DND-41 (cell line): ENCODE data around the gene MAS1L.

Experiments used
- ATAC-seq: fragments of 200-7000 bp; cut with Tn5 transposase; 3 replicates; pipeline ENCODE4 v1.9.1; 2021; ENCODE audit warnings: low read depth; ENCODE audit not compliant: insufficient read depth
- DNase-seq: peaks from one replicate; pipeline ENCODE4 v3.0.0-alpha.2; 2020
- H2AFZ ChIP-seq: 2 replicates; pipeline ENCODE4 v1.6.0; 2012; ENCODE audit warnings: low read depth, low read length
- H3K27ac ChIP-seq: 2 replicates; pipeline ENCODE4 v1.5.1; 2012; ENCODE audit warnings: low read length, inconsistent platforms
- H3K27me3 ChIP-seq: fragments of 200-600 bp; sonication (generic); 2 replicates; pipeline ENCODE4 v1.6.0; 2012; ENCODE audit warnings: low read length, mild to moderate bottlenecking, inconsistent platforms; ENCODE audit not compliant: insufficient read depth, poor library complexity
- H3K36me3 ChIP-seq: 2 replicates; pipeline ENCODE4 v1.5.1; 2012; ENCODE audit warnings: low read length, inconsistent platforms; ENCODE audit not compliant: insufficient read depth
- H3K4me1 ChIP-seq: 2 replicates; pipeline ENCODE4 v1.5.1; 2012; ENCODE audit warnings: mild to moderate bottlenecking, low read length; ENCODE audit not compliant: insufficient read depth
- H3K4me2 ChIP-seq: 2 replicates; pipeline ENCODE4 v1.6.0; 2012; ENCODE audit warnings: mild to moderate bottlenecking, moderate library complexity, low read length, inconsistent platforms; ENCODE audit not compliant: insufficient read depth
- H3K4me3 ChIP-seq, 2 experiments: fragments of 200-600 bp in 1 of 2; shearing (Covaris generic) in 1 of 2; 2 replicates each; pipeline ENCODE4 v1.5.1; 2012 to 2016; ENCODE audit warnings: inconsistent platforms in 2 of 2, low read length in 2 of 2, mild to moderate bottlenecking in 2 of 2, low read depth in 1 of 2, moderate library complexity in 1 of 2
- H3K79me2 ChIP-seq: 2 replicates; pipeline ENCODE4 v1.6.0; 2012; ENCODE audit warnings: low read length, inconsistent platforms; ENCODE audit not compliant: insufficient read depth
- H3K9ac ChIP-seq: 2 replicates; pipeline ENCODE4 v1.6.0; 2012; ENCODE audit warnings: low read depth, mild to moderate bottlenecking, inconsistent platforms, low read length, moderate library complexity
- H3K9me3 ChIP-seq: 2 replicates; pipeline ENCODE4 v1.5.1; 2012; ENCODE audit warnings: low read length, moderate library complexity, mild to moderate bottlenecking, inconsistent platforms; ENCODE audit not compliant: insufficient read depth, severe bottlenecking
- H4K20me1 ChIP-seq: 2 replicates; pipeline ENCODE4 v1.6.0; 2012; ENCODE audit warnings: low read length; ENCODE audit not compliant: insufficient read depth
- EZH2 ChIP-seq: IDR thresholded peaks from 3 replicates; pipeline ENCODE4 v1.6.1; 2012; ENCODE audit warnings: borderline replicate concordance, low read depth, mild to moderate bottlenecking, moderate library complexity, low read length, inconsistent platforms; ENCODE audit not compliant: severe bottlenecking
- TF ChIP-seq, protein P1 (sequence below): IDR thresholded peaks from 2 replicates; pipeline ENCODE4 v1.5.1; 2012; ENCODE audit warnings: borderline replicate concordance, low read length, moderate library complexity, mild to moderate bottlenecking; ENCODE audit not compliant: poor library complexity, severe bottlenecking; ENCODE audit errors: extremely low read depth

The MAS1L gene

GRCh38 chr6:29530671-29531310, 43.0 kb upstream of the MAS1L start:
- Histone ChIP-seq H3K9ac (no peak overlapping the region), H3K27me3 (no peaks in the 10 kb centered on the region), H4K20me1 (no peaks in the 10 kb centered on the region), H3K9me3 (no peaks in the 10 kb centered on the region), H3K27ac (no peak overlapping the region), H3K4me1 (no peaks in the 10 kb centered on the region), H3K4me2 (no peak overlapping the region), H2AFZ (no peak overlapping the region), H3K36me3 (no peaks in the 10 kb centered on the region), H3K79me2 (no peaks in the 10 kb centered on the region), H3K4me3 (no peak overlapping the region)
- TF ChIP-seq EZH2 = no peak
- TF ChIP-seq, protein P1, sequence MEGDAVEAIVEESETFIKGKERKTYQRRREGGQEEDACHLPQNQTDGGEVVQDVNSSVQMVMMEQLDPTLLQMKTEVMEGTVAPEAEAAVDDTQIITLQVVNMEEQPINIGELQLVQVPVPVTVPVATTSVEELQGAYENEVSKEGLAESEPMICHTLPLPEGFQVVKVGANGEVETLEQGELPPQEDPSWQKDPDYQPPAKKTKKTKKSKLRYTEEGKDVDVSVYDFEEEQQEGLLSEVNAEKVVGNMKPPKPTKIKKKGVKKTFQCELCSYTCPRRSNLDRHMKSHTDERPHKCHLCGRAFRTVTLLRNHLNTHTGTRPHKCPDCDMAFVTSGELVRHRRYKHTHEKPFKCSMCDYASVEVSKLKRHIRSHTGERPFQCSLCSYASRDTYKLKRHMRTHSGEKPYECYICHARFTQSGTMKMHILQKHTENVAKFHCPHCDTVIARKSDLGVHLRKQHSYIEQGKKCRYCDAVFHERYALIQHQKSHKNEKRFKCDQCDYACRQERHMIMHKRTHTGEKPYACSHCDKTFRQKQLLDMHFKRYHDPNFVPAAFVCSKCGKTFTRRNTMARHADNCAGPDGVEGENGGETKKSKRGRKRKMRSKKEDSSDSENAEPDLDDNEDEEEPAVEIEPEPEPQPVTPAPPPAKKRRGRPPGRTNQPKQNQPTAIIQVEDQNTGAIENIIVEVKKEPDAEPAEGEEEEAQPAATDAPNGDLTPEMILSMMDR = no peak
- DNase-seq = no peak
- no peak for ATAC-seq

DNA sequence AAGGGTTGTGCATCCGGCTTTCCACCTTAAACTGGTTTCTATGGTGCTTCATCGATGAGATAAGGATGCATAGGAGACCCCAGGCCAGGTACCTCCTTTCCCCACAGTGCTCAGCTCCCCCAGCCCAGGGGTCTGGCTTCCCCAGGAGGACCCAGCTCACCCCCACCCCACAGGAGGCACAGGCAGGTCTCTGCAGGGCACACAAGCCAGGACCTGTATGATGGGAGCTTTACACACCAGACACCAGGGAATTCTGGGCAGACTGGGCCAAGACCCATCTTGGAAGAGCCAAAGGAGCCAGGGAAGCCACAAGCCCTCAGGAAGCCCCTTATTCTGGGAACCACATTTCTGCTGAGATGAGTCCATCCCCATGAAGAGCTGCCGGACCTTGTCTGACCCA, 42.2 kb upstream of the MAS1L start:
- no peak overlapping the region for H3K9ac ChIP-seq
- DNase-seq (no peak), ATAC-seq (no peak)
- H4K20me1 ChIP-seq = no peaks in the 10 kb centered on the region
- TF ChIP-seq, protein P1 = no peak
- TF ChIP-seq EZH2 = no peak
- no peak overlapping the region for H3K4me2 ChIP-seq
- no peaks in the 10 kb centered on the region for H3K4me1 ChIP-seq
- H3K4me3 ChIP-seq = no peak overlapping the region
- no peaks in the 10 kb centered on the region for H3K79me2 ChIP-seq
- no peaks in the 10 kb centered on the region for H3K9me3 ChIP-seq
- no peaks in the 10 kb centered on the region for H3K27me3 ChIP-seq
- H3K27ac ChIP-seq = no peak overlapping the region
- H3K36me3 ChIP-seq = no peaks in the 10 kb centered on the region
- H2AFZ ChIP-seq = no peak overlapping the region

- no peaks in the 10 kb centered on the region for H3K27me3 ChIP-seq
- no peak overlapping the region for H3K4me2 ChIP-seq
- no peak for ATAC-seq
- H3K9ac ChIP-seq = no peak overlapping the region
- H3K27ac ChIP-seq = no peak overlapping the region
- H4K20me1 ChIP-seq = no peaks in the 10 kb centered on the region
- TF ChIP-seq, protein P1 = no peak
- TF ChIP-seq EZH2 = no peak
- no peaks in the 10 kb centered on the region for H3K9me3 ChIP-seq
- DNase-seq = no peak
- no peaks in the 10 kb centered on the region for H3K79me2 ChIP-seq
- no peaks in the 10 kb centered on the region for H3K36me3 ChIP-seq
- no peaks in the 10 kb centered on the region for H3K4me1 ChIP-seq
- no peak overlapping the region for H3K4me3 ChIP-seq
- no peak overlapping the region for H2AFZ ChIP-seq
Observed at GRCh38 chr6:29528988-29529560, 41.3 kb upstream of the MAS1L start.
